Colon (tissue), 2 donors: ENCODE results near the gene PAFAH1B2.

Source experiments
- FAIRE-seq: peaks from 2 replicates; lab custom pipeline; 2012; peaks lifted over from hg19 to GRCh38; lab: Jason Lieb, UNC
- donor health status: control.
- donor health status: control.

PAFAH1B2 gene

GRCh38 chr11:117221775-117222517 lies 77.9 kb downstream of the PAFAH1B2 start:
- FAIRE-seq = no peak

DNA sequence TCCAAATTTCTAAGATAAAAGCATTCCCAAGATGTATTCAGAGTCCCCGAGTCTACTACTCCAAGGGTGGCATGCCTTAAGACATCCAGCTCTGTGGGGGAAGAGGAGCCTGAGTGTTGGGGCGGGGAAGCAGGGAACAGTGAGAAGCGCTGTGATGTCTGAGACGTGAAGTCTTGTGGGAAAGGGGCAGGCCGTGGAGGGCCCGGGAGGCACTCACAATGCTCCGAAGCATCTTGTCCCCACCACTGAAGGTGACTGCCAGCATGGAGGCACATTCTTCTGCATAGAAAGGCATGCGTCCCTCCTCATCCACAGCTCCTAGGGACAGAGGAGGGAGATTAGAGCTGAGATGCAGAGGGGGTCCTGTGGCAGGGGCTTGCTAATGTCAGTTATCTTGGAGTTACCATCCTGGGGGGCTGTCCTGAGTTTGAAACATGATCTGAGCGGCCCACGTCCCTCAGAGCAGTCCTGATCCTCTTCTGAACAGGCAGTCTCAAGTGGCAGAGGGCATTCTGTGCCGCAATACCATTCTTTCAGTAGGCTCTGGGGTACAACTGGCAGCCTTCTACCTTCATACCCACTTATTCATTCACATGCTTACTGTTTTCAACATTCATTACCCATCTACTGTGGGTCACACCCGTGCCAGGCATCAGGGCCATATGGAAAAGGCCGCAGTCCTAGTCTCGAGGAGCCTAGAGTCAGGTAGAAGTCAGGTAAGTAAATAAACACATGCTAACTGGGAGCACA lies 79.1 kb downstream of the PAFAH1B2 start:
- no peak for FAIRE-seq

DNA sequence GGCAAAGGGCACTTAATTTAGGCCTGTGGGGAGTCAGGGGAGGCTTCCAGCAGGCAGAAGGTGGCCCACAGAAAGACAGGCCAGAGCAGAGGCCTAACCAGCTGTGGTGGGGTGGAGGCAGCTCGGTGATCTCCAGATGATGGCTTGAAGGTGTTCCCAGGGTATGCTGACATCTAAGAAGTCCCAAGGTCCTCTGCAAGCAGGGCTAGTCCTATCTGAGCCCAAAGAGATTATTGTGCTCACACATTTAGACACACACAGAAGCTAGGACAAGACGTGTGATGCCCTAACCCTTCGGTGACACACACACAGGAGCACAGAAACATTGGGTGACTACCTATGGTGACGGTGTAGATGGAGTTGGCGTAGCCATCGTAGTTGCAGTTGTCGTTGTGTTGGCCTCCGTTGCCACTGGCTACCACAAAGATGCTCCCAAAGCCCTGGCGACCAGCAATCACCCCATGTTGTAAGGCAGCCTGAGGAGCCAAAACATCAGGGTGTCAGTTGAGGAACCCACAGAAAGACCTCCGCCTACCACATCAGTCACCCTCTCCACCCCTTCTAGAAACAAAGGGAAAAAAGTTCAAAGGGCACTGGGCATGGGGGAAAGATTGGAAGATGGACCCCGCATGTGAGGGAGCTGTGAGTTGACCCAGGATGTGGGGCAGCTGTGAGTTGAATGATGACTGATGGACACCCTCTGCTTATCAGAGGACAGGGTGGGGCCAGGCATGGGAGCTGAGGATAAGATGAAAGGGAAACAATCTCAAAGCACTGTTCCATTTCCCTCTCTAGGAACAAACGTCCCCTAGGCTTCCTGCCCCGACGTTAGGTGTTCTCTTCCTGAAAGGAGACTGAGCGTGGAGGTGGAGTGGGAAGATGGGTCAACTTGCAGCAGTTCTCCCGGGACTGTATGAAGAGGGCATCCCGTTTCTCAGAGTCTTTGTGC lies 79.9 kb downstream of the PAFAH1B2 start:
- FAIRE-seq = no peak

DNA sequence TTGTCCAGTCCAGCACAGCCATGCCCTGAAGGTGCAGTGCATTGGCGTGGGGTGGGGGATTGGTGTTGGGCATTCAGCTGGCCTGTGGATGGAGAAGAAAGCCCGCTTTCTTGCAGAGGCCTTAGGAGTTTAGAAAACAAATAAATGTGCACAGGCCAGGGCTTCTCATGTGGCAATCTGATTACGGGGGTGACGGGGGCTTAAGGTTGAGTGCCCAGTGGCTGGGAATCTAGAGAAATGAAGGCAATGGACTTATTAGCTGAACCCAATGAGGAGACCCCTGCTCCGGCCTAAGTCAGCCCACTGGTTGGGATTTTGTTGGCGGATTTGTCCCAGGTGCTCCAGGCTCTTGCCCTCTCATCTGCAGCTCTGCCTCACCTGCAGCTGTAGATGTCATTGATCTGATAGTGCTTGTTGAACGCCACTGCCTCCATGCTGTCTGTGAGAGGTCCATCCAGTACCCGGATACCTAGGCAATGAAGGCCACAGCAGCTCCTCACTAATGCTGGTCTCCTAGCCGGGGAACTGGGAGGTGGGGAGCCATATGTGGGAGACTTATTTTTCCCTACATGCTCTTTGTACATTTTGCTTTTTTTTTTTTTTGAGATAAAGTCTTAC lies 81.6 kb downstream of the PAFAH1B2 start:
- FAIRE-seq = no peak
